GM18508 (cell line): ENCODE data around the gene PFDN6.
"Not testable (repeated sequence)": the region's sequence is repeated elsewhere in the genome, so short reads cannot be mapped to it uniquely, and the experiment has no call there.

Source experiments
- ATAC-seq: cut with Tn5 transposase; IDR thresholded peaks from one replicate; pipeline ENCODE4 v1.9.1; 2021; ENCODE audit warnings: moderate number of reproducible peaks; ENCODE audit not compliant: insufficient read depth, unreplicated experiment

Gene PFDN6

GRCh38 chr6:33288921-33289783 lies at the start of gene PFDN6, which contains the start of gene WDR46:
Gene PFDN6 (plus strand): TSS chr6:33289601. CDS start chr6:33289857, 256 bp downstream.
Gene WDR46 (minus strand): TSS chr6:33289239. CDS start chr6:33289170, 69 bp downstream.
- peak; percentile 51 for ATAC-seq

GRCh38 chr6:33241968-33242367 lies 47.4 kb upstream of the PFDN6 start:
- ATAC-seq: no peak

- no peak for ATAC-seq
Measured at GRCh38 chr6:33243476-33243875, 45.9 kb upstream of the PFDN6 start.

- no peak for ATAC-seq
Measured at GRCh38 chr6:33247977-33248642, 41.3 kb upstream of the PFDN6 start.

- no peak for ATAC-seq
Measured at GRCh38 chr6:33248643-33248931, 40.8 kb upstream of the PFDN6 start.

DNA sequence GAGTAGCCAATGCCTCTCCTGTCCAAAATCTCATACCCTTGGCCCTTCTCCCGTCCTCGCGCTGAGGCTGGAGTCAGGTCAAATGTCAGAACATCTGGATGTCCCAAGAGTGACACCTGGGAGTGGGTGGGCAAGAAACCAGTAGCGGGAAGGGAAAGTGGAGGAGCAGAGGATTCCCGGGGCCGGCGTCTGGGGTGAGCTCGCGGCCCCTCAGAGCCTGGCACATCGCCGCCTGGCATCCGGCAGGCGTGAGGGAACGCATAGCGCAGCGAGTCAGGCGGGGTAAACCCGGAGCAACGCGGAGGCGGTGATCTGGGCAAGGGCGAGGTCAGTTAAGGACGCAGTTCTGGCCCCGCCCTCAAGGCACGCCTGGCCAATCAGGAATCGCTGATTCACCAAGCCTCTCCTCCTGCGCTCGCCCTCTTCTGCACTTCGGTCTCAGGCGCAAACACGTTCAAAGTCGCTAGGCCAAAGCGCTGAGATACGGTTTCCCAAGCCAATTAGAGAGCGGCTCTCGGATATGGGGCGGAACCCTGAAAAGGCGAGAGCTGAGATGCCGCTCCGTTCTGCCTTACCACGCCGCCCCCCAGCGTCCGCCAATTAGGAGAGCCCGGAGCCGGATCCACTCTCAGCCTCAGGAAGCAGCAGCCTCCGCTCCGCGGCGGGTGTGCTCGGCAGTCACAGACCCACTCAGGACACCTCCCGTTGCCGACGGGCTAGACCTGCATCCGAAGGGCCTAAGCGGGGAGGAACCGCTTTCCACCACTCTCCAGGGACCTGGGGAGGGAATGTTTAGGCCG lies 40.3 kb upstream of the PFDN6 start:
- ATAC-seq: peak; percentile 71

GRCh38 chr6:33249732-33250630 lies 39.4 kb upstream of the PFDN6 start:
- no peak for ATAC-seq

- ATAC-seq: no peak
Measured at GRCh38 chr6:33250731-33251130, 38.7 kb upstream of the PFDN6 start.

- no peak for ATAC-seq
Measured at GRCh38 chr6:33251395-33252012, 37.9 kb upstream of the PFDN6 start.

GRCh38 chr6:33252759-33253158 lies 36.6 kb upstream of the PFDN6 start:
- ATAC-seq: no peak

- ATAC-seq: no peak
Measured at GRCh38 chr6:33254591-33254990, 34.8 kb upstream of the PFDN6 start.

- ATAC-seq: no peak
Measured at GRCh38 chr6:33259032-33259431, 30.4 kb upstream of the PFDN6 start.

DNA sequence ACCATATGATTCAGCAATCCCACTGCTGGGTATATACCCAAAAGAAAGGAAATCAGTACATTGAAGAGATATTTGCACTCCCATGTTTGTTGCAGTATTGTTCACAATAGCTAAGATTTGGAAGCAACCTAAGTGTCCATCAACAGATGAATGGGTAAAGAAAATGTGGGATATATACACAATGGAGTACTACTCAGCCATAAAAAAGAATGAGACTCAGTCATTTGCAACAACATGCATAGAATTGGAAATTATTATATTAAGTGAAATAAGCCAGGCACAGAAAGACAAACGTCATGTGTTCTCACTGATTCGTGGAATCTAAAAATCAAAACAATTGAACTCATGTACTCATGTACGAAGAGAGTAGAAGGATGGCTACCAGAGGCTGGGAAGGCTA lies 26.9 kb upstream of the PFDN6 start:
- not testable (repeated sequence) for ATAC-seq

DNA sequence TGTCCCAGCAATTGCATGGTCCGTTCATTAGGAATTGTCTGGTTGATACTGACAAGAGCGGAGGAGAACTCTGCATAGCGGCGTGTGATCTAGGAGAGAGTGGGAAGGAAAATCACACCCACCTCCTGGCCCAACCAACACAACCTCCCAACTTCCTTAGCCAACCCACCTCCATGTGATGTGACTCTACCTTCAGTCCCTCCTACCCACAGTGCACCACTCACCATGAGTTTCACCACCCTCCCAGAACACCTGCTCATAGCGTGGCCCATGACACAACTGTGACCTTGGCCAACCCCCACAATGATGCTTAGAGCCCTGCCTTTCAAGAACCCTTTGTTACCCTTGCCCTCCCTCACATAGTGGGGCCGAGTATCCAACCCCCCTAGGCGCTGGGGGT lies 25.4 kb upstream of the PFDN6 start:
- no peak for ATAC-seq

DNA sequence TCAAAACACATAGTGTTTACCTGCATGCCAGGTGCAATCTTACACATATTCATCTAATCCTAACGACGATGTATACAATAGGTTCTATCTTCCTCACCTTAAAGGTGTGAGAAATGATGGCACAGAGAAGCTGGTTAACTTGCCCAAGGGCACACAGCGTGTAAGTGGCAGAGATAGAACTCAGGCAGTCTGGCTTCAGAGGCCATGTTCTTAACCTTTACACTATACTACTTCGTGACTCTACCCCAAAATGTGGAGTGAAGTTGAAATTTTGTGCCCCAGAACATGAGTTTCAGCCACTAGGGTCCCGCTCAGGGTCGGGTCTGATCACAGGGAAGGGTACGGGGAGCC lies 18.3 kb upstream of the PFDN6 start:
- ATAC-seq: peak; percentile 3

GRCh38 chr6:33271468-33272274 lies 17.7 kb upstream of the PFDN6 start, which contains the start of the genes RPS18 and VPS52:
Gene RPS18 (plus strand): TSS chr6:33272075. CDS start chr6:33272120, 45 bp downstream.
Gene VPS52 (minus strand): TSS chr6:33271876. CDS start chr6:33271675, 201 bp downstream.
- peak; percentile 52 for ATAC-seq

GRCh38 chr6:33272275-33273128 lies 16.9 kb upstream of the PFDN6 start:
- ATAC-seq: no peak
